Stimulated activated naive CD8-positive, alpha-beta T cell treated with anti-CD3 and anti-CD28 coated beads, Interleukin-15, Interleukin-2, amounts not matched to agents 100 U/mL and 50 U/mL, for 24 hours (primary cell): ENCODE results near the gene SPSB1.

Experiments
- ATAC-seq: fragments of 150-1000 bp; cut with Tn5 transposase; one replicate; pipeline ENCODE4 v1.10.0; 2021
- DNase-seq: peaks from one replicate; pipeline ENCODE4 v3.0.0; 2021

SPSB1 gene

DNA sequence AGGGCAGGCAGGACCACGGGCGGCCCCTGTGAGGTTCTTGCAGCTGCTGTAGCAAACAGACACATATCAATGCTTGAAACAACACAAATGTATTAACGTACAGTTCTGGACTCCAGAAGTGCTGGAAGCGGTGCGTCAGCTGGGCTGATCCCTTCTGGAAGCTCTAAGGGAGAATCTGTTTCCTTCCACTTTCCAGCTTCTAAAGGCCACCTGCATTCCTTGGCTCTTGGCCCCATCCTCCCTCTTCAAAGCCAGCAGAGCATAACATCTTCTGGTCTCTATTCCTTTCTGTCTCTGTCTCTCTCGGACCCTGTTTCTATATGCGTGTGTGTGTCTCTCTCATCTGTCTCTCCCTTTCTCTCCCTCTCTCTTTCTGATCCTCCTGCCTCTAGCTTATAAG is 102.3 kb downstream of the SPSB1 start:
- ATAC-seq = no peak

DNA sequence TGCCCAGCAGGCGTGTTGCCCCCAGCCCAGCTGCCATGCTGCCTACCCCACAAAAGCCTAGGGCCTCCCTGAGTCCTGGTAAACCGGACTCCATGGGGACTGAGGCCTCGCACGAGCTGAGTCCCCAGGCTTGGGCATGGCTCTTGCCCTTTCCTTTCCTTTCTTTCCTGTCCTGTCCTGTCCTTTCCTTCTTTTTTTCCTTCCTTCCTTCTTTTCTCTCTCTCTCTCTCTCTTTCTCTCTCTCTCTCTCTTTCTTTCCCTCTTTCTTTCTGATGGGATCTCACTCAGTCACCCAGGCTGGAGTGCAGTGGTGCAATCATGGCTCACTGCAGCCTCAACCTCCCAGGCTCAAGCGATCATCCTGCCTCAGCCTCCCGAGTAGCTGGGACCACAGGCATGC is 104.4 kb downstream of the SPSB1 start:
- ATAC-seq (no peak), DNase-seq (no peak)

More for the DNA sequence above, 102.3 kb downstream of the SPSB1 start:
- DNase-seq = no peak

- ATAC-seq = no peak
- DNase-seq = no peak
Observed at GRCh38 chr1:9397997-9398526, 105.4 kb downstream of the SPSB1 start.

- DNase-seq = no peak
Observed at GRCh38 chr1:9399510-9400424, 107.1 kb downstream of the SPSB1 start.

DNA sequence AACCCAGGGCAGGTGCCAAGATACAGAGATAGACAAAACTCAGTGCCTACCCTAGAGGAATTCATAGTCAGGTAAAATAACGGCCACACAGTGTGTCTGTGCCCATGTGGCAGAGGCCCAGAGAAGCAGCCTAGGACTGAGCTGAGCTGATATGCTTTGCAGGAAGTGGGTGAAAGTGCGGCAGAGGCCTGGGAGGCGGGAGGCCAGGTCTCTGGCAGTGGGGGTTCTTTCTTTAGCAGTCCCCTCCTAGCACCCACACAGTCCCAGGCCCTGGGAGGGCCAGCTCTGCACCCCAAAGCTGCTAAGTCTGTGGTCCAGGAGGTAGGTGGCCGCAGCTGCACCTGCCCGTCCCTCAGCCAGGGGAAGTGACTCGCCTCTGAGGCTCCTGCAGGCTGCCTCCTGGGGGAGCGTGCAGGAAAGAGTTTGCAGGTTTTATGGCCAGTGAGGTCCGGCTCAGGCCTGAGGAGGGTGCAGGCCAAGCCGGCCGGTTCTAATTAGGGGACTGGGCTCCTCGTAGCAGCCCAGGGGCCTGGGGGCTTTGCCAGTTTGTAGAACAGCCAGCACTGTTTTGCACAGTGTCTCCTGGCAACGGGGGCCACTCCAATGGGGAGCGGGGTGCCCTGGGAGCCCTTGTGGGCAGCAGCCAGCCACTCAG is 107.9 kb downstream of the SPSB1 start:
- DNase-seq = no peak
- peak; percentile 65 for ATAC-seq

More at GRCh38 chr1:9399510-9400424, 107.1 kb downstream of the SPSB1 start:
- no peak for ATAC-seq

DNA sequence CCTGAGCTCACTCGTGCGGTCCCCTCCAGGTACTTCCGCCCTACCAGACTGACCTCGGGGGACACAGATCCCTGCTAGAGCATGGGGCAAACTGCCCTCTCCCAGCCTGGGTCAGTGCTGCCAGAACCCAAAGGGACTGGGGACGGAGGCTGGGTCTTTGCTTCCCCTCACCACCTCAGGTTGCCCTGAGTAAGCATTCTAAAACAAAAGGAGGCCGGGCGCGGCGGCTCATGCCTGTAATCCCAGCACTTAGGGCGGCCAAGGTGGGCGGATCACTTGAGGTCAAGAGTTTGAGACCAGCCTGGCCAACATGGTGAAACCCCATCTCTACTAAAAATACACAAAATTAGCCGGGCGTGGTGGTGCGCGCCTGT is 108.4 kb downstream of the SPSB1 start:
- DNase-seq = no peak
- no peak for ATAC-seq

DNA sequence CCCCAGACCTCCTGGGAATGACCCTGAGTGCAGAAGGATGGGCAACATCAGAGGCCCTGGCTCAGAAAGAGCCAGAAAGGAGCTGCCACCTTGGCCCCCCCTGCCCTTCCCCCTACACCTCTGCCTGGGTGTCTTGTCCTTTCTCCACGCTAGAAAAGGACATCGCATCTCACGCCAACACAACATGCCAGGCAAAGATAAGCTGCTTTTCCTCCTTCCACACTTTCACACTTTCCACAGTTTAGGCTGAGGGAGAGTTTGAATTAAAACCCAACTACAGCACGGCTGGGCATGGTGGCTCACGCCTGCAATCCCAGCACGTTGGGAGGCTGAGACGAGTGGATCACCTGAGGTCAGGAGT is 109.5 kb downstream of the SPSB1 start:
- DNase-seq (no peak), ATAC-seq (no peak)

DNA sequence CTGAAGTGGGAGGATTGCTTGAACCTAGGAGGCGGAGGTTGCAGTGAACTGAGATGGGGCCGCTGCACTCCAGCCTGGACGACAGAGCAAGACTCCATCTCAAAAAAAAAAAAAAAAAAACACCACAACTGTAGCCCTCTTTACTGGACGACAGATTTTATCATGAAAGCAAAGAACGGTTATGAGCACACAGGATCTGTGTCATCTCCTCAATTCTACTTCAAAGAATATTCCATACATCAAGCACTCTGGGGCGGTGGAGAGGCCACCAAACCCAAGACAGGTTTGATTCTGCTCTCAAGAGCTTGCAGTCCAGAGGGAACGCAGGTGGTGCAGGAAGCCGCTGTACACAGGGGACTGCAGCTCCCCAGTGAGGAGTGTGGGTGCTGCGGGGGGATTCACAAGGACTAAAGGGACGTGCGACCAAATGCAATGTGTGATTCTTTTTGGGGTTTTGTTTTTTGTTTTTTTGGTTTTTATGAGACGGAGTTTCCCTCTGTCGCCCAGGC is 110.1 kb downstream of the SPSB1 start:
- ATAC-seq (no peak), DNase-seq (no peak)

GRCh38 chr1:9404117-9404914 is 111.6 kb downstream of the SPSB1 start:
- ATAC-seq (no peak), DNase-seq (no peak)

DNA sequence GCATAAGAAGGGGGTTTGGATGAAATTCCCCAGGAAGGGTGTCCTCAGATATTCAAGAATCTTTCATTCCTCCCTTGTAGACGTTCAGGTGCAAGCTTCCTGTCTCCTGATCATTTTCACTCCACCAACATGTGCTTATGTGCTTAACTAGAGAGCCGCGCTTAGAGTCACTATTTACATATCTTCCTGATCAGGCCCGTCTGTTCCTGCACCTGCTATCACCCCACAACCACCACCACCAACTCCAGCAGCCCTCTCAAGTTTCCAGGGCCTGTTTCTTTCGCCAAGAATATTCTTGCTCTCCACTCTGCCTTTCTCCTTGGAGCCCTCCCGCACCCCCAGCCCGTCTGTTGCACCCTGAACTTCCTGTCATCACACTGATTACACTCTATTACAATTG is 113.4 kb downstream of the SPSB1 start:
- no peak for ATAC-seq
- no peak for DNase-seq

- DNase-seq (no peak), ATAC-seq (no peak)
Observed at GRCh38 chr1:9410737-9411297, 118.1 kb downstream of the SPSB1 start.

- ATAC-seq (peak; percentile 87), DNase-seq (peak; percentile 79)
Observed at GRCh38 chr1:9413071-9413876, 120.6 kb downstream of the SPSB1 start.

GRCh38 chr1:9413877-9414213 is 121.2 kb downstream of the SPSB1 start:
- DNase-seq (no peak), ATAC-seq (no peak)

GRCh38 chr1:9416506-9416905 is 123.8 kb downstream of the SPSB1 start:
- DNase-seq = no peak
- no peak for ATAC-seq

GRCh38 chr1:9416918-9417500 is 124.3 kb downstream of the SPSB1 start:
- DNase-seq (no peak), ATAC-seq (no peak)

DNA sequence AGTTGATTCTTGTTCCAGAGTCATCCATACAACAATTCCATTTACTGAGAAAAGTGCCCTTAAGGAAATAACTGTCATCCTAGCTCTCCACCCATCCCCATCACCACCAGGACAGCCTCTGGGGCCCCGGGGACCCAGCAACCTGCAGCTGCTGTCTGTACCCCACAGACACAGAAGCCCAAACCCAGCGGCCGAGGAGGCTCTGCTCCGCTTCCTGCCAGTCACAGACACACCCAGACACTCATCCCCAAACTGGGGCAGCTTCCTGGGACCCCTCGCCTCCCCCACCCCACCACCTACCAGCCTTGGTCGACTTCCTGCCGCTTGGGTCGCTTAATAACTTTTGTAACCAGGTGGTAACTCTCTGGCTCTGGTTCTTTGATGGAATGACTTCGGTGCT is 125.0 kb downstream of the SPSB1 start:
- ATAC-seq = no peak
- peak; percentile 19 for DNase-seq

GRCh38 chr1:9418851-9419250 is 126.2 kb downstream of the SPSB1 start:
- no peak for DNase-seq
- ATAC-seq = no peak
